Esophagus (tissue), 2 donors: ENCODE results near the gene ETF1. TPM values are rescaled to one million over a fixed set of nuclear protein-coding genes. Genes with fewer than 3 reads are reported as not detected.

Experiments
- H3K27ac ChIP-seq, 2 donors: one replicate each; pipeline ENCODE4 v1.5.1; 2013; ENCODE audit warnings: low read depth in 2 of 2, mild to moderate bottlenecking in 2 of 2, inconsistent platforms in 1 of 2, low read length in 1 of 2, moderate library complexity in 1 of 2
- H3K27me3 ChIP-seq, 2 donors: one replicate each; pipeline ENCODE4 v1.6.1; 2013; ENCODE audit warnings: low read length in 2 of 2, control low read depth in 1 of 2, mild to moderate bottlenecking in 1 of 2; ENCODE audit not compliant: insufficient read depth in 2 of 2, control insufficient read depth in 1 of 2
- H3K36me3 ChIP-seq, 2 donors: one replicate each; pipeline ENCODE4 v1.6.1; 2013; ENCODE audit warnings: low read length in 1 of 2; ENCODE audit not compliant: control insufficient read depth in 2 of 2, insufficient read depth in 2 of 2
- H3K4me1 ChIP-seq, 2 donors: one replicate each; pipeline ENCODE4 v1.6.1; 2013; ENCODE audit warnings: low read length in 1 of 2; ENCODE audit not compliant: control insufficient read depth in 2 of 2, insufficient read depth in 2 of 2
- H3K4me3 ChIP-seq, 2 donors: one replicate each; pipeline ENCODE4 v1.5.1; 2013; ENCODE audit warnings: low read length in 2 of 2, mild to moderate bottlenecking in 2 of 2, low read depth in 1 of 2, moderate library complexity in 1 of 2
- H3K9me3 ChIP-seq, 2 donors: one replicate each; pipeline ENCODE4 v1.6.1; 2013; ENCODE audit warnings: mild to moderate bottlenecking in 2 of 2, low read depth in 1 of 2, low read length in 1 of 2, moderate library complexity in 1 of 2; ENCODE audit not compliant: control insufficient read depth in 2 of 2, insufficient read depth in 1 of 2
- WGBS, 2 donors: extraction: QIAGEN DNeasy Blood & Tissue Kit; methylation state at CpG; one replicate each; pipeline ENCODE4 v1.1.7; 2013; 5-methylcytosine and 5-hydroxymethylcytosine counted together
- polyA plus RNA-seq, 2 donors: library from polyadenylated mRNA; stranded (reverse); fragments of 200-250 nt; gene quantifications; one replicate each; pipeline ENCODE4 v1.2.3, GENCODE V29; 2013
- donor health status: healthy with polysubstance abuse.
- donor health status: Bipolar disorder and iron deficiency.

ETF1 gene
- polyA plus RNA-seq, 2 donors = 38.9 to 64.8 TPM

GRCh38 chr5:138502121-138502520 is 40.9 kb downstream of the ETF1 start:
- no peaks in the 10 kb centered on the region for H3K9me3 ChIP-seq
- peaks cover 2 to 11% of the 10 kb centered on the region in 2 donors for H3K4me1 ChIP-seq
- H3K36me3 ChIP-seq = no peaks in the 10 kb centered on the region
- H3K27me3 ChIP-seq = no peaks in the 10 kb centered on the region
- no peak overlapping the region for H3K4me3 ChIP-seq
- 44 to 60% methylated on average over 4 of the region's 4 CpGs for WGBS, 2 donors
- H3K27ac ChIP-seq = peak overlapping the region; percentile 72 to 87

- Histone ChIP-seq H3K36me3 (no peaks in the 10 kb centered on the region), H3K4me3 (no peak overlapping the region), H3K4me1 (peaks cover 2 to 14% of the 10 kb centered on the region in 2 donors), H3K27me3 (no peaks in the 10 kb centered on the region), H3K9me3 (no peaks in the 10 kb centered on the region), H3K27ac (no peak overlapping the region)
- 66 to 70% methylated on average over 4 of the region's 4 CpGs for WGBS, 2 donors
Measured at GRCh38 chr5:138498376-138498775, 44.7 kb downstream of the ETF1 start.

GRCh38 chr5:138495351-138495750 is 47.7 kb downstream of the ETF1 start:
- no peaks in the 10 kb centered on the region for H3K27me3 ChIP-seq
- H3K4me3 ChIP-seq = no peak overlapping the region
- 55 to 64% methylated on average over 7 of the region's 7 CpGs for WGBS, 2 donors
- H3K36me3 ChIP-seq = no peaks in the 10 kb centered on the region
- H3K4me1 ChIP-seq = peaks cover 0 to 17% of the 10 kb centered on the region in 2 donors
- H3K9me3 ChIP-seq = no peaks in the 10 kb centered on the region
- H3K27ac ChIP-seq = no peak overlapping the region

GRCh38 chr5:138492560-138493045 is 50.4 kb downstream of the ETF1 start:
- Histone ChIP-seq H3K9me3 (no peaks in the 10 kb centered on the region), H3K36me3 (no peaks in the 10 kb centered on the region), H3K27me3 (no peaks in the 10 kb centered on the region), H3K27ac (peak overlapping the region; percentile 89 to 91), H3K4me1 (peaks cover 0 to 20% of the 10 kb centered on the region in 2 donors), H3K4me3 (peak overlapping the region; percentile 48 to 54)
- WGBS, 2 donors = 19 to 28% methylated on average over 10 of the region's 10 CpGs

- Histone ChIP-seq H3K27ac (peak overlapping the region; percentile 89 to 91), H3K27me3 (no peaks in the 10 kb centered on the region), H3K9me3 (no peaks in the 10 kb centered on the region), H3K4me3 (peak overlapping the region; percentile 48 to 59), H3K36me3 (no peaks in the 10 kb centered on the region), H3K4me1 (peaks cover 0 to 20% of the 10 kb centered on the region in 2 donors)
- WGBS, 2 donors = 2 to 3% methylated on average over 60 to 93 of the region's 93 CpGs
Measured at GRCh38 chr5:138491669-138492559, 51.1 kb downstream of the ETF1 start.

GRCh38 chr5:138491284-138491648 is 51.8 kb downstream of the ETF1 start:
- 31 to 39% methylated on average over 11 of the region's 11 CpGs for WGBS, 2 donors
- Histone ChIP-seq H3K9me3 (no peaks in the 10 kb centered on the region), H3K36me3 (no peaks in the 10 kb centered on the region), H3K27ac (peak overlapping the region; percentile 16 to 39), H3K27me3 (no peaks in the 10 kb centered on the region), H3K4me1 (peaks cover 0 to 20% of the 10 kb centered on the region in 2 donors), H3K4me3 (peak overlapping the region; percentile 48 to 59)

- Histone ChIP-seq H3K4me3 (no peak overlapping the region), H3K27me3 (no peaks in the 10 kb centered on the region), H3K9me3 (no peaks in the 10 kb centered on the region), H3K4me1 (peaks cover 0 to 20% of the 10 kb centered on the region in 2 donors), H3K36me3 (no peaks in the 10 kb centered on the region), H3K27ac (peak overlapping the region in 1 of 2 donors; percentile 16)
- WGBS, 2 donors = 63 to 73% methylated on average over 12 of the region's 12 CpGs
Measured at GRCh38 chr5:138490648-138491283, 52.3 kb downstream of the ETF1 start.

- WGBS, 2 donors = 37 to 50% methylated on average over 5 of the region's 5 CpGs
- no peaks in the 10 kb centered on the region for H3K36me3 ChIP-seq
- H3K4me3 ChIP-seq = no peak overlapping the region
- no peaks in the 10 kb centered on the region for H3K9me3 ChIP-seq
- H3K27me3 ChIP-seq = no peaks in the 10 kb centered on the region
- H3K4me1 ChIP-seq = peaks cover 0 to 18% of the 10 kb centered on the region in 2 donors
- H3K27ac ChIP-seq = no peak overlapping the region
Measured at GRCh38 chr5:138489683-138490061, 53.4 kb downstream of the ETF1 start.

- WGBS, 2 donors = 49 to 58% methylated on average over 5 of the region's 5 CpGs
- peaks cover 0 to 16% of the 10 kb centered on the region in 2 donors for H3K4me1 ChIP-seq
- H3K4me3 ChIP-seq = no peak overlapping the region
- H3K27me3 ChIP-seq = no peaks in the 10 kb centered on the region
- no peaks in the 10 kb centered on the region for H3K36me3 ChIP-seq
- H3K9me3 ChIP-seq = no peaks in the 10 kb centered on the region
- no peak overlapping the region for H3K27ac ChIP-seq
Measured at GRCh38 chr5:138488481-138488945, 54.5 kb downstream of the ETF1 start.
